Liver (tissue), 9 donors: ENCODE results near the gene CCDC106. TPM values are rescaled to one million over a fixed set of nuclear protein-coding genes. Genes with fewer than 3 reads are reported as not detected.

Experiments used
- DNase-seq: peaks from one replicate; pipeline ENCODE4 v3.0.0-alpha.2; 2017; ENCODE audit warnings: low spot score
- H3K27ac ChIP-seq, 2 donors: one replicate each; pipeline ENCODE4 v1.7.0; 2013; ENCODE audit warnings: inconsistent platforms in 2 of 2, low read length in 2 of 2, control low read depth in 1 of 2, low read depth in 1 of 2, mild to moderate bottlenecking in 1 of 2
- H3K27me3 ChIP-seq, 4 donors: one replicate each; pipeline versions ENCODE4 v1.6.1 to v1.7.0; 2013; ENCODE audit warnings: low read length in 3 of 4, inconsistent platforms in 1 of 4, mild to moderate bottlenecking in 1 of 4, moderate library complexity in 1 of 4; ENCODE audit not compliant: control insufficient read depth in 4 of 4, insufficient read depth in 4 of 4
- H3K36me3 ChIP-seq, 4 donors: one replicate each; pipeline versions ENCODE4 v1.6.1 to v1.7.0; 2013; ENCODE audit warnings: low read length in 3 of 4, mild to moderate bottlenecking in 3 of 4, low read depth in 1 of 4, moderate library complexity in 1 of 4; ENCODE audit not compliant: control insufficient read depth in 4 of 4, insufficient read depth in 3 of 4
- H3K4me1 ChIP-seq, 4 donors: one replicate each; pipeline versions ENCODE4 v1.6.1 to v1.7.0; 2013; ENCODE audit warnings: low read length in 3 of 4, mild to moderate bottlenecking in 3 of 4, moderate library complexity in 1 of 4; ENCODE audit not compliant: control insufficient read depth in 4 of 4, insufficient read depth in 4 of 4
- H3K4me3 ChIP-seq, 3 donors: one replicate each; pipeline versions ENCODE4 v1.6.1 to v1.7.0; 2013; ENCODE audit warnings: low read length in 3 of 3, control low read depth in 1 of 3, low read depth in 1 of 3, mild to moderate bottlenecking in 1 of 3
- H3K9ac ChIP-seq, 2 donors: one replicate each; pipeline ENCODE4 v1.7.0; 2013; ENCODE audit warnings: low read length in 2 of 2, mild to moderate bottlenecking in 2 of 2, moderate library complexity in 2 of 2, control low read depth in 1 of 2, low read depth in 1 of 2
- H3K9me3 ChIP-seq, 4 donors: one replicate each; pipeline versions ENCODE4 v1.6.1 to v1.7.0; 2013; ENCODE audit warnings: low read length in 3 of 4; ENCODE audit not compliant: control insufficient read depth in 4 of 4
- ATF3 ChIP-seq: IDR thresholded peaks from 2 replicates; pipeline ENCODE4 v1.6.1; 2016; ENCODE audit warnings: antibody characterized with exemption
- CTCF ChIP-seq: fragments of 150-350 bp; IDR thresholded peaks from 2 replicates; pipeline ENCODE4 v1.5.1; 2017; ENCODE audit warnings: improper control_type of control experiment, low read depth, low read length; ENCODE audit not compliant: missing input control
- EGR1 ChIP-seq, 2 donors: IDR thresholded peaks; 2 replicates each; pipeline ENCODE4 v1.6.1; 2016 to 2018; ENCODE audit warnings: antibody characterized with exemption in 2 of 2, low read depth in 2 of 2
- FOXA1 ChIP-seq: IDR thresholded peaks from 2 replicates; pipeline ENCODE4 v1.6.1; 2016; ENCODE audit warnings: antibody characterized with exemption
- FOXA2 ChIP-seq: IDR thresholded peaks from 2 replicates; pipeline ENCODE4 v1.6.1; 2016; ENCODE audit warnings: antibody characterized with exemption
- GABPA ChIP-seq, 2 donors: IDR thresholded peaks in 1 of 2; conservative IDR thresholded peaks in 1 of 2; 2 replicates each; pipeline ENCODE4 v1.6.1; 2016; ENCODE audit warnings: antibody characterized with exemption in 2 of 2, mild to moderate bottlenecking in 1 of 2, moderate library complexity in 1 of 2
- HNF4A ChIP-seq, 2 donors: conservative IDR thresholded peaks; 2 replicates each; pipeline ENCODE4 v1.6.1; 2016; ENCODE audit warnings: antibody characterized with exemption in 2 of 2, mild to moderate bottlenecking in 2 of 2
- HNF4G ChIP-seq: IDR thresholded peaks from 2 replicates; pipeline ENCODE4 v1.6.1; 2016; ENCODE audit warnings: antibody characterized with exemption
- JUND ChIP-seq, 2 donors: IDR thresholded peaks; 2 replicates each; pipeline ENCODE4 v1.6.1; 2016; ENCODE audit warnings: antibody characterized with exemption in 2 of 2
- RAD21 ChIP-seq, 2 donors: IDR thresholded peaks; 2 replicates each; pipeline ENCODE4 v1.6.1; 2016; ENCODE audit warnings: antibody characterized with exemption in 2 of 2, mild to moderate bottlenecking in 2 of 2
- REST ChIP-seq: IDR thresholded peaks from 2 replicates; pipeline ENCODE4 v1.6.1; 2016; ENCODE audit warnings: antibody characterized with exemption, mild to moderate bottlenecking
- SP1 ChIP-seq: IDR thresholded peaks from 2 replicates; pipeline ENCODE4 v1.6.1; 2018; ENCODE audit warnings: antibody characterized with exemption, mild to moderate bottlenecking
- TAF1 ChIP-seq: conservative IDR thresholded peaks from 2 replicates; pipeline ENCODE4 v1.6.1; 2016; ENCODE audit warnings: antibody characterized with exemption, mild to moderate bottlenecking
- YY1 ChIP-seq: IDR thresholded peaks from 2 replicates; pipeline ENCODE4 v1.6.1; 2016; ENCODE audit warnings: antibody characterized with exemption, mild to moderate bottlenecking
- ZBTB33 ChIP-seq: IDR thresholded peaks from 2 replicates; pipeline ENCODE4 v1.6.1; 2016; ENCODE audit warnings: antibody characterized with exemption
- WGBS: extraction: QIAGEN DNeasy Blood & Tissue Kit; methylation state at CpG from one replicate; pipeline ENCODE4 v1.1.7; 2013; 5-methylcytosine and 5-hydroxymethylcytosine counted together
- polyA plus RNA-seq, 2 donors: library from polyadenylated mRNA; stranded (reverse) in 1 of 2; unstranded in 1 of 2; fragments of 200-250 nt in 1 of 2; fragments of >200 nt in 1 of 2; fragmentation: Nextera tagmentation in 1 of 2; extraction: Ambion mirVana in 1 of 2; gene quantifications; one replicate each; pipeline versions ENCODE4 v1.2.1 to v1.2.3, GENCODE V29; 2013 to 2015
- total RNA-seq, 2 donors: library from RNA; depleted of rRNA; stranded (reverse); fragments of >200 nt; gene quantifications; one replicate each; pipeline ENCODE4 v1.2.3, GENCODE V29; 2014
- donor health status: healthy.
- donor health status: healthy.
- donor health status: healthy.
- donor health status: healthy.
- donor health status: healthy.

Gene CCDC106
- total and polyA plus RNA-seq, 4 donors: 3.6 to 13.5 (median 5.9) TPM

GRCh38 chr19:55625004-55625326, 23.0 kb upstream of the CCDC106 start:
- Histone ChIP-seq H3K9me3 (no peaks in the 10 kb centered on the region), H3K36me3 (peaks cover 0 to 4% (median 1%) of the 10 kb centered on the region in 4 donors), H3K27ac (no peak overlapping the region), H3K27me3 (no peaks in the 10 kb centered on the region), H3K4me1 (peaks cover 0 to 12% (median 7%) of the 10 kb centered on the region in 4 donors), H3K4me3 (peak overlapping the region; percentile 32 to 75 (median 53)), H3K9ac (no peak overlapping the region)
- no peak for TF ChIP-seq JUND (IDR thresholded peaks at IDR 0.05)
- TF ChIP-seq YY1: no peak
- TF ChIP-seq SP1: no peak
- no peak for TF ChIP-seq CTCF
- no peak for TF ChIP-seq RAD21 (IDR thresholded peaks at IDR 0.05)
- no peak for TF ChIP-seq FOXA1
- TF ChIP-seq EGR1 (IDR thresholded peaks at IDR 0.05; ENCODE audit: low read depth in 2 of 2): no peak
- no peak for TF ChIP-seq TAF1
- no peak for TF ChIP-seq ATF3
- TF ChIP-seq FOXA2: no peak
- TF ChIP-seq GABPA (IDR thresholded peaks at IDR 0.05 in 1 of 2, conservative IDR thresholded peaks at IDR 0.05 in 1 of 2): no peak
- no peak for TF ChIP-seq HNF4A (conservative IDR thresholded peaks at IDR 0.05)
- TF ChIP-seq ZBTB33: no peak
- TF ChIP-seq REST: no peak
- 52% methylated on average over 11 of the region's 11 CpGs for WGBS
- no peak for DNase-seq

- H3K9ac ChIP-seq: no peak overlapping the region
- WGBS: 90% methylated on average over 11 of the region's 11 CpGs
- H3K36me3 ChIP-seq: peaks cover 0 to 4% (median 0%) of the 10 kb centered on the region in 4 donors
- no peaks in the 10 kb centered on the region for H3K9me3 ChIP-seq
- no peak for DNase-seq
- TF ChIP-seq SP1: no peak
- no peak for TF ChIP-seq FOXA1
- no peak for TF ChIP-seq RAD21 (IDR thresholded peaks at IDR 0.05)
- no peak for TF ChIP-seq GABPA (IDR thresholded peaks at IDR 0.05 in 1 of 2, conservative IDR thresholded peaks at IDR 0.05 in 1 of 2)
- no peak for TF ChIP-seq TAF1
- TF ChIP-seq FOXA2: no peak
- no peak for TF ChIP-seq ATF3
- TF ChIP-seq HNF4G: no peak
- TF ChIP-seq HNF4A (conservative IDR thresholded peaks at IDR 0.05): no peak
- no peak for TF ChIP-seq REST
- no peak overlapping the region for H3K27ac ChIP-seq
- no peak overlapping the region for H3K4me3 ChIP-seq
- no peaks in the 10 kb centered on the region for H3K27me3 ChIP-seq
- peaks cover 0 to 12% (median 7%) of the 10 kb centered on the region in 4 donors for H3K4me1 ChIP-seq
Measured at GRCh38 chr19:55626350-55626749, 21.7 kb upstream of the CCDC106 start.
